Myocyte (in vitro differentiated cells): ENCODE results near the gene FAM43A. TPM values are rescaled to one million over a fixed set of nuclear protein-coding genes. Genes with fewer than 3 reads are reported as not detected.
A peak's percentile ranks its signal among the peaks of the same experiment; 100 is the strongest.

Source experiments
- DNase-seq: peaks from one replicate; pipeline ENCODE4 v3.0.0-alpha.2; 2012; ENCODE audit warnings: low read depth
- polyA plus RNA-seq: library from polyadenylated mRNA; unstranded; fragments of >200 nt; gene quantifications from one replicate; pipeline ENCODE4 v1.2.1, GENCODE V29; 2012; ENCODE audit warnings: missing spikeins
- total RNA-seq: library from RNA; depleted of rRNA; stranded (reverse); fragments of >200 nt; gene quantifications from 2 replicates; pipeline ENCODE4 v1.2.3, GENCODE V29; 2014

The FAM43A gene, protein sequence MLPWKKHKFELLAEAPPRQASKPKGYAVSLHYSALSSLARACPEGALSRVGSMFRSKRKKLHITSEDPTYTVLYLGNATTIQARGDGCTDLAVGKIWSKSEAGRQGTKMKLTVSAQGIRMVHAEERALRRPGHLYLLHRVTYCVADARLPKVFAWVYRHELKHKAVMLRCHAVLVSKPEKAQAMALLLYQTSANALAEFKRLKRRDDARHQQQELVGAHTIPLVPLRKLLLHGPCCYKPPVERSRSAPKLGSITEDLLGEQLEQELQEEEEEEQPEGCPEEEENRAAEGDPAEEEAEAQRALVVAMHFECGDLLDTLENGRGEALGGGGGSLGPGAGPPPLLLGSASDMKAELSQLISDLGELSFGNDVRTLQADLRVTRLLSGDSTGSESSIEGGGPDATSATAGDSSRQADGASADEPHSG
- 2.2 and 2.9 TPM in 2 replicates for total RNA-seq
- polyA plus RNA-seq, result 0.43 TPM

DNA sequence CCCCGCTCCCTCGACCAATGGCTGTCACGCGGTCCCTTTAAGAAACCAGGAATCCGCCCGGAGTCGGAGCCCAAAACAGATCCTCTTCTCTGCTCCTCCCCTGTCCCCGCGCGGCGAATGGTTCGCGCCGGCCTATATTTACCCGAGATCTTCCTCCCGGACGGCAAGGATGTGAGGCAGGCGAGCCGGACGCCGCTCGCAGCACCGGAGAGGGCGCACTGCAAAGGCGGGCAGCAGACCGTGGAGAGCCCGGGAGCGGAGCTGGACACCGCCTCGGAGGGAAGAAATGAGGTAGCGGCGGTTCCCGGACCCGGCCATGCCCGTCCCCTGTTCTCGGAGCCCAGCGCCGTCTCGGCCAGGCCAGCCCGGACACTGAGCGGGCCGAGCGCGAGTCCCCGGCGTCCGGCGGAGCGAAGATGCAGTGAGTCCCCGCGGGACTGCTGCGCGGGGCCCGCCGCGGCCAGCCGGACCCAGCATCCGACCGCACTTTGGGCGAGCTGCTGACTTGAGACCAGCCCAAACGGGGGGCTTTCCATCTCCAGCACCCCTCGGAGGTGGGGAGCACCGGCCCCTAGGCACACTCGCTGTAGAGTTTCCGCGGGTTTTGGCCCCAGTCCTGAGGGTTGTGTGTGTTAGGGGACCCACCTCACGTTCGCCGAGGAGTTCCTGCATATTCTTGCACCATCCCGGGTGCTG lies at the start of gene FAM43A:
Gene FAM43A, plus strand, starts transcription at position 166 of the 696 bp plus-strand sequence. CDS start 944 bp downstream, outside the sequence.
- peak; percentile 95 for DNase-seq

DNA sequence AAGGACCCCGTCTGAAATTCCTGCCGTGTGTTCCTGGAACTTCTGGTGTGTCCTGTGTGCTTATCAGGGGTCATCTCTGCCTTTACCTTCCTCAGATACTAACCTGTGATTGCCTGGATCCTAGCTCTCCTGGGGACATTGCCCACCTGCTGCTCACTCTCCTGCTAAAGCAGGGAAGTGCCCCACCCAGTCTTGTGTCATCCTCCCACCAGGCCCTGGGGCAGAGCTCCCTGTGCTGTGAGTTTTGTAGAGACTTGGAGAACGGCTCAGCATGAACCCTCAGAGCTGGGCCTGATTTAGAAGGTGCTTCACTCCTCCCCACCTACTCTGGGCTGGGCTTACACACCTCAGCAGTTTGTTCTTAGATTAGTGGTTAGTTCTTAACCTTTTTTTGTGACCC lies 48.6 kb upstream of the FAM43A start:
- no peak for DNase-seq

DNA sequence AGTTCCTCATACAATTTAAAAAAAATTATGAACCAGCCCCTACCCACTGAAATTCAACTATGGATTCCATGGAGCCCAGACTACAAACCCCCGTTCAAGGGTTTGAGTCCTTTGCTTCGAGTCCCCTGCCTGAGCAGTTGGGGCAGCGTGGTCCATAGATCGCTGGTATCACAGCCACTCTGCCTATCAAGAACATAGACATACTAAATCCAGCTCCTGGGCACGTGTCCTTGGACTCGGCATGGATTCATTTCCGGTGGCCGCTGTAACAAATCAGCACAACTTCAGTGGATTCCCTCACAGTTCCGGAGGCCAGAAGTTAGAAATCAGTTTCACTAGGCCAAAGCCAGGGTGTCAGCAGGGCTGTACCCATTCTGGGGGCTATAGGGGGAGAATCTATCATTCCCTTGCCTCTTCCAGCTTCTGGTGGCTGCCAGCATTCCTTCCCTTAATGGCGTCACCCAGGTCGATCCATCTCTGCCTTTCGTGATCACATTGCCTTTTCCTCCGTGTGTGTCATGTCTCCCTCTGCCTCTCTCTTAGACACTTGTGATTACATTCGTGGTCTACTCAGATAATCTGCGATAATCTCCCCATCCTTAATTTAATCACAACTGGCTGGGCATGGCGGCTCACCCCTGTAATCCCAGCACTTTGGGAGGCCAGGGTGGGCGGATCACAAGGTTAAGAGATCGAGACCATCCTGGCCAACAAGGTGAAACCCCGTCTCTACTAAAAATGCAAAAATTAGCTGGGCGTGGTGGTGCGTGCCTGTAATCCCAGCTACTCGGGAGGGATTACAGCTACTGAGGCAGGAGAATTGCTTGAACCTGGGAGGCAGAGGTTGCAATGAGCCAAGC lies 47.9 kb upstream of the FAM43A start:
- DNase-seq, result no peak

DNA sequence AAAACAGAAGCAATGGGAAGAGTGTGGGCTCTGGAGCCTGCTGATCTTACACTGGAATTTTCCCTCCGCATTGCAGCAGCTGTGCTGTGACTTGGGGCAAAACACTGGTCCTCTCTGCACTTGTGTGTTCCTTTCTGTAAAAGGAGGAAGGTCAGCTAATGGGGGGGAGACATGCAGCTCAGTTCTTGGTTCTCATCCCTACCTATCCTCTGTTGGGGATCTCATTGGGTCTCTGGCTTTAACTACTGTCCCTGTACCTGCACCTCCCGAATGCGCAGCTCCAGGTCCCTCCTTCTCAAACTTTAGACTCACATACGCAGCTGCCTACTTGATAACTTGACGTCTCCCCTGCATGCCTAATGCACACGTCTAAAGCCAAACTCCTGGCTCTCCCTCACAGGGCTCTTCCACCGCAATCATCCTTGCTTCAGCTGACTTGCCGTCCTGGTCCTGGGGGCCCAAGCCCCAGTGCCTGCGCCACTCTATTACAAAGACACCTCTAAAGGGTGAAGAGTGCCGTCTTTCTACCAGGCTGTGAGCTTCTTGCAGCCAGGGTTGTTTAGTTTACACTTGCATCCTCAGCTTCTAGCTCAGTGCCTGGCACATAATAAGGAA lies 46.6 kb upstream of the FAM43A start:
- DNase-seq, result no peak

DNA sequence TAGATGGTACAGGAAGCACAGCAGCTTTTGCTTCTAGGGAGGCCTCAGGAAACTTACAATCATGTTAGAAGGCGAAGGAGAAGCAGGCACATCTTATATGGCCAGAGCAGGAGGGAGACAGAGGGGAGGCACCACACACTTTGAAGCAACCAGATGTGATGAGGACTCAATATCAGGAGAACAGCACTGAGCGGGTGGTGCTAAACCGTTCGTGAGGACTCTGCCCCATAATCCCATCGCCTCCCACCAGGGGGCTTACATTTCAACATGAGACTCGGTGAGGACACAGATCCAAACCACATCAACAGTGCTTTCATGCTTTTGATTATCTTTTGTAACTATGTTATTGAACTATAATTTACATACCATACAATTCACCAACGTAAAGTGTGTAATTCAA lies 44.9 kb upstream of the FAM43A start:
- DNase-seq, result peak; percentile 68

DNA sequence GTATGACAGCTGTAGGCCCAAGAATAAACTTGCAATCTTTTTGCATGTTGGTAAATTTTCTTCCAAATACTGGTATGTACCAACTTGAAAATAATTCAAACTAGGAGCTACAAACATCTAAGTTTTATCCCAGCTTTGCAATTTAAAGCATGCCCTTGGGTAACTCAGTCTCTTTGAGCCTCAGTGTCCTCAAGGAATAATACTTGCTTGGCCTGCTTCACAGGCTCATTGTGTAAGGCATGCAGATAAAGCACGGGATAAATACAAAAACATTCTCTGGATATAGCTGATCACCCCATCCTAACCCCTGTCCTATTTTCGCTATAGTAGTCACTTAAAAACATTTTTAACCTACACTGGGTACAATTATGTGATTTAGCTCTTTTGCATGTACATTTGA lies 42.9 kb upstream of the FAM43A start:
- no peak for DNase-seq

DNA sequence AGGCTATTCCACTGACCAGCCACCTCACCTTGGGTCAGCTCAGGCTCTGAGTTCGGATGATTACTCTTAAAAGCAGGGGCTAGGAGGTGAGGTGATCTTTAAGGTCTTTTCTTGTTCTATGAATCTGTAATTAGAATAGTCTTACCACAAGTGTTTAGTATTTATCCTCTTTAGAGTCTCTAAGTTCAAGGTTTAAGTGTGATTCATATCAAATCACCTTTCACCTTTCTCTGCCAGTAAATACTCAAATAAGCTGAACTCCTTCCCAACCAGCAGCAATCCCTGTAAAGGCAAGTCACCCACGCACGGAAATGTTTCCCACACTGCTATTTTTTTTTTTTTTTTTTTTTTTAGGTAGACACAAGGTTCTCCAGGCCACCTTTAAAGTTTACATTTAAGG lies 37.9 kb upstream of the FAM43A start:
- no peak for DNase-seq

DNA sequence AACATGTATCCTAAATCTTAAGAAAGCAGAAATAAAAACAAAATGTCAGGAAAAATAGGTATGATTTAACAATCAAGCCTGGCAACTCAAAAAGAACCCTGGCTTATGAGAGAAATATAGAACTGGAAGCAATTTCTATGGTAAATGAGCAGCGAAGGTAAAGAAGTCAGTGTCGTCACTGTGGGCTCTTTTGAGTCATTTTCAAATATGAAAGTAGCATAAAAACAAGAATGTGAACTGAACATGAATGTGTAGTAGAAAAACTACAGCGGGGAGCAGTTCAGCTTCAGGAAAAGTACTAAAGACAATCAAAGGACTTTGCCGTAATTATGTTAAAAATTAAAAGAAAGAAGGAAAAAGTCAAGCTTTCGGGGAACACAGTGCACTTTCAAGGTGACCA lies 31.2 kb upstream of the FAM43A start:
- DNase-seq, result no peak

DNA sequence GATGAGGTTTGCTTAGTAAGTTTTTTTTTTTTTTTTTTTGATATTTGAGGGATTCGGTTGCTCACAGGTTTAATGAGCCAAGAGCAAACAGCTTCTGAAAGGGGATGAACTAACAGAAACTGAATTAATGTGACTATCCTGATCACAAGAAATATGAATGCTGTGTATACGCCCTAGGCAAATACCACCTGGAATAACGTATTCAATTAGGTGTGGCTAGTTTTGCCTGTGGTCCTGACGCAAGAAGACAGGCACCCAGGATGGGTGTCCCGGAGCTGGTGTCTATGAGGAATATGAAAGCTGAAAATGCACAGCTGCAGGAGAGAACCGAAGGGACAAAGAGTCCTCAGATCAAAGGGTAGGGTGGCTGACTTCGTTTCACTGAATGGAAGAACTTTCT lies 28.2 kb upstream of the FAM43A start:
- no peak for DNase-seq

DNA sequence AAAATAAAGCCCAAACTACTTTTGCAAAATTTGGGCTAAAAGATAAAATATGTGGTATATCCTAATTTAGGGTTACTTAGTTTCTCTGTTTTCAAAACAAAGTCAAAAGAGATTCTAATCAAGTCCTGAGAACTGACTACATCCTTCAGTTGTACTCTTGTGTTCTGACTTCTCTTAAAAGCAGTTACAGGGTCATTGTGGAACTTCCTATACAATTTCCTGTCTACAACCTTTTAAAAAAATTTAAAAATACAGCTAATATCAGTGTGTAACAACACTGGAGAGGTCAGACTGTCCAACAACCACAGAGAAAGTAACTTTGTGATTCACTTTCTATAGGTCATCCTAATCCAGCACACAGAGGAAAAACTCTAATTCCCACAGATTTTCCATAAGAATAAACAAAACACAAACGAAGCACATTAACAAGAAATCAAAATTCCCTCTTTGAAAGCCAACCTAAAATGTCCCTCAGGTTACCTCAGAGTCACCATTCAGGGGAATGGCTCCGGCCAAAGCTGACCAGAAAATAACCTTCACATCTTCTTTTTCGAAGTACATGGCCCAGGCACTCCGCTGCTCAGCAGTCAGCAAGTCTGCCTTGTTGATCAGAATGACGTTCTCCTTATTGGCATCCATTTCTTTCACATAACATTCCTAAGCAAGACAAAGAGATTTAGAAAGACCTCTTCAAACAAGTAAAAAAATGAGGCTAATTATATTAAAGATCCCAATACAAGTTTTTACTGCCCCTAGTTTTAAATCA lies 27.0 kb upstream of the FAM43A start:
- no peak for DNase-seq

DNA sequence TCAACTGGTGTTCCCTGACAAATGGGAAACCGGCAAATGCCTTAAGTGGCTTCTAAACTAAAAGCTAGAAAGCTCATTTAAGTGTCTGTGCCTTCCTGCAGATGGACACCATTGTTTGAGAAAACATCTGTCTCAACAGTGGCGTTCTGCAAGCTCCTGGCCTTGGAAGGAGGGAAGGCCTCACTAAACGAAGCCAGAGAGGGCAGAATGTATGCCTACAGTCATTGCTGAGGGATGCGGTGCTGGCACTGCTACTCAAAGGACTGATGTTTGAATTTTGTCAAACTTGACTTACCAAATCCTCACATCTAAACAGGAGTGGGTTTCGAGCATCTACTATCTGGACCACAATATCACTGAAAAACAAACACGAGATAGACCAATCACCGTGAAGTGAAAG lies 25.9 kb upstream of the FAM43A start:
- DNase-seq, result no peak

DNA sequence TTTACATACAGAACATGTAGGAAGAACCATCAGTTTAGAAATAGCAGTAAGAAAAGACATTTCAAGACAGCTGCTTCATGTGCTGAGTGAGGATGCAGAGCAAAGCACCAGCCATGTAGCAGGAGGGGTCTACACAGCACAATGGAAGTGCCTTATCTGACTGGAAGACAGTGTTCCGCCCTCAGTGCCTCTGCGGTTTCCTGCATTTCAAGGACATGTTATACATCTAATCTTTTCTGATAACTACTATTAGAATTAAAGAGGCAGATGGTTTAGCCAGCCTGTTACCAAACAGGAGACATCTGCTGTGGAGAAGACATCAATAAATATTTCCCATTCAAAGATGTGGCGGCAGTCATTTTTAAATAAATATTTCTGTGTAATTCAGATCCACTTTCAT lies 24.3 kb upstream of the FAM43A start:
- DNase-seq, result no peak

DNA sequence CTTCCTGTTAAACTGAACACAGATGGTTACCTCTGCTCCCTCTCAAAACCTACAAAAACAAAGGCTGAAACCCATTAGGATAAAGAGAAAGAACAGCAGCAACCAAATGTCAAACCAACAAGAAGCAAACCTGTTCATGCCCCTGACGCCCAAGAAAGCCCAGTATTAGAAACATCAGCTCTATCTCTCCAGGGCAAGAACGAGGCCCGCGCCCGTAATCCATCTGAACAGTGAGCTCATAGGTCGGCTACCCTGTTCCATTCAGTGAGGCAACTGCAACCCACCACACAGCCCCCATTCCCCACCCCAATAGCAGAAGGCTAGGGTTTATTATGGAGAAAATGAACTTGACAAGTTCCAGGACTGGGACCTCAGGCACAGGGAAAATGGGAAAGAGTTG lies 23.7 kb upstream of the FAM43A start:
- no peak for DNase-seq

DNA sequence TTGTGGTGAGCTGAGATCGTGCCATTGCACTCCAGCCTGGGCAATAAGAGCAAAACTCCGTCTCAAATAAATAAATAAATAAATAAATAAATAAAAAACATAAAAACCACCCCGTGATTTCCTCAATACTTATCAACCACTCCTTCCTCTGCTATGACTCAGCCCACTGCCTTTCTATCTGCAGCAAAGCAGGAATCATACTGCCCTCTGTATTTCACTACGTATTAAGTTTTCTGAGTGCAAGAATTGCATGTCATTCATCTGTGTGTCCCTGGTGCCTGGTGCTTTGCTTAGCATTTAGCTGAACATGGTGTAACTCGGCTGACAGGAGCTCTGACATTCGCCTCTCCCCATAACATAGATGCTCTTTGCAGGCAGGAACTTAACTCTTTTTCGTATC lies 20.8 kb upstream of the FAM43A start:
- no peak for DNase-seq

DNA sequence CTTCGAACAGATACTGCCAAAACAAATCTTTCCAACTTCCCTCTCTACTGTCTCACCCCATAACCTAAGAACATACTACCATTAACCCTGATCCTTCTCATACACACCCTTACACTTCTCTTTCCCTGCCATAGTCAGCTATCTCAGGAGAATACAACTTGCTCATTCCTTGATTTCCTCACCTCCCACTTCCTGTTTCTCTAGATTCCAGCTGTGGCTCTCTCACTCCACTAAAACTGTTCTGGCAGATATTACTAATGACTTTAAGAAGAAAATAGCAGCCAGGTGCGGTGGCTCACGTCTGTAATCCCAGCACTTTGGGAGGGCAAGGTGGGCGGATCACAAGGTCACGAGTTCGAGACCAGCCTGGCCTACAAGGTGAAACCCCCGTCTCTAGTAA lies 18.3 kb upstream of the FAM43A start:
- no peak for DNase-seq

DNA sequence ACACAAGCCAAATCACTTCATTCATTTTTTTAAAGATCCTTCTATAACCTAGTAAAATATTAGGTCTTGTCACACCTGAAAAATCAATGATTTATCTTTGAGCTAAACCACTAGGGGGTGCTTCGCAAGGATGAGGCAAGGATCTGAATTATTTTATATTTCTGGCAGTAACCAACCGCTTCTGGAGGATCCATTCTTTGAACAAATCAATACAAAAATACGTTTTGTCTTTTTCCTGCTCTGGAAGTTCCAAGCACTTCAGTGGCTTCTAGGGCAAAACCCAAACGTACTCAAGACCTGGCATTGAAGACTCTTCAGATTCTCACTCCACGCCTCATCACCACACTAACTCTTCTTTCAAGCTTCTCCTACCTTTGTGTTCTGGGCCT lies 14.2 kb upstream of the FAM43A start:
- peak; percentile 37 for DNase-seq

DNA sequence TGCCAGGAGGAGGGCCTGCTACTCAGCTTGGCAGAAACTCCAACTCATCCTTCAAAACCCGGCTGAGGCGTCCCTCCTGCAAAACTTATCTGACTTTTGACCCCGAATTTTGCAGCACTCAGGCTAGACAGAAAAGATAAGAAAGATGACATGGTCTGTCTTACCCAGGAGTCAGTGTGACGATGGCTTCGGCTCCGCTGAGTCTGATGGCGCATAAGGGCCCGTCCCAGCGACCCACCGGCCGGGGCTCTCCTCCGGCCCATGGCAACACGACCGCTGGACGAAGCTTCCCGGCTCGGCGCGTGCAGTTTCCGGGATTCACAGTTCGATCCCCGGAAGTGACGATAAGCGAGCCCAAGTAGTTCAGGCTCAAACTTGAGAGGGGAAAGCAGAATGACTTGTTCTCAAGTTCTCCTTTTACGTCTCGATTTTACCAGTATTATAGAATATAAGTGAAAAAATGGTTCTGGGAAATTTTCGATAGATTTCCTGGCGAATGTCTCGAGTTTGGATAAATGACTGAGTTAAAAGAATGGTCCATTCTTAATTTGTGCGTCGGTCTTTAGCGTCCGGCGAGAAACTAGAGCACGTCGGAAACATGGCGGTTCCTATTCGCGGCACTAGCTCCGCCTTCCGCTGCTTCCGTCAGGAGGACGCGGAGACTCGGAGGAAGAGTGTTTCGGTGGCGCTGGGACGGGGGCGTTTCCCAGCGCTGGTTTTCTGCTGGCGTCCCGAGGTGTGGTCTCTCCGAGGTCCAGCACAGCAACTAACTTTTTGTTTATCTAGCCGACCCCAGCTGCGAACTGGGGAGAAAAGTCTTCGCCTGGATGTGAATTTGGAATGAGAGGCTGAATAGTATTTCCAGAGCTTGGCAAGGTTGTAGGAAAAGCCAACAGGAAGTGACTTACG lies 13.5 kb upstream of the FAM43A start, which contains the start of gene LSG1:
Gene LSG1, minus strand, starts transcription at position 292 of the 909 bp plus-strand sequence. Its CDS starts 29 bp downstream, at position 263.
- DNase-seq, result peak; percentile 98

DNA sequence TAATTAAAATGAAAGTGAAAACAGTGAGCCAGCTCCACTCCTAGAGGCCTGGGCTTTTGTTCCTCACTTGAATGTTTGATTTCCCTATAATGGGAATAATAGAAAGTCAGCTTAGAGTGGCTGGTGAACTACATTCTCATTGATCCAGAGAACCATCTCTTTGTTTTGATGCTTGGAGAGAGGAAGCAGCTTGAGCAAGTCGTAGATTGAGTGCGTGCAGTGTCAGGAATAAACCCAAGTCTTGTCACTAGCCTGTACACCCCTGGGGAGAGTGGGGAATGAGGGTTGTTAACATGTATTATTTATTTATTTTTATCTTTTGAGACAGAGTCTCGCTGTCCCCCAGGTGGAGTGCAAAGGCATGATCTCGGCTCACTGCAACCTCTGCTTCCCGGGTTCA lies 12.8 kb upstream of the FAM43A start:
- DNase-seq, result no peak

DNA sequence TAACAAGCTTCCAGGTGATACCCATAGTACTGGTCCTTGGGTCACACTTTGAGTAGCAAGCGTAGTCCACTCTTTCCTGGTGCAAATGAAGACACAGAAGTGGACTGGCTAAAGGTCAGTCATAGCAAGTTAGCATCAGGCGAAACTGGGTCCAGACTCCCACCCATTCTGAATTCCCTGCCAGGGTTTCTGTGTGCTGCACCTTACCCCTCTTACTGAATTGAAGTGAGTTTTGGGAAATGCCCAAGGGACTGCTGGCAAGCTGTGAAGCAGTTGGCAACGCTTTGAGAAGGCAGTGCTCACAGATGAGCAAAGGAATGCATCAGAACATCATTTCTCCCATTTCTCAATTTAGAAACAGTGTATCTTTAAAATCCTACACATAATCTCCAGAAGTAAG lies 11.9 kb upstream of the FAM43A start:
- DNase-seq, result no peak
